ENCODE results near the gene ARHGEF39.
A peak's percentile ranks its signal among the peaks of the same experiment; 100 is the strongest.

ARHGEF39 gene

DNA sequence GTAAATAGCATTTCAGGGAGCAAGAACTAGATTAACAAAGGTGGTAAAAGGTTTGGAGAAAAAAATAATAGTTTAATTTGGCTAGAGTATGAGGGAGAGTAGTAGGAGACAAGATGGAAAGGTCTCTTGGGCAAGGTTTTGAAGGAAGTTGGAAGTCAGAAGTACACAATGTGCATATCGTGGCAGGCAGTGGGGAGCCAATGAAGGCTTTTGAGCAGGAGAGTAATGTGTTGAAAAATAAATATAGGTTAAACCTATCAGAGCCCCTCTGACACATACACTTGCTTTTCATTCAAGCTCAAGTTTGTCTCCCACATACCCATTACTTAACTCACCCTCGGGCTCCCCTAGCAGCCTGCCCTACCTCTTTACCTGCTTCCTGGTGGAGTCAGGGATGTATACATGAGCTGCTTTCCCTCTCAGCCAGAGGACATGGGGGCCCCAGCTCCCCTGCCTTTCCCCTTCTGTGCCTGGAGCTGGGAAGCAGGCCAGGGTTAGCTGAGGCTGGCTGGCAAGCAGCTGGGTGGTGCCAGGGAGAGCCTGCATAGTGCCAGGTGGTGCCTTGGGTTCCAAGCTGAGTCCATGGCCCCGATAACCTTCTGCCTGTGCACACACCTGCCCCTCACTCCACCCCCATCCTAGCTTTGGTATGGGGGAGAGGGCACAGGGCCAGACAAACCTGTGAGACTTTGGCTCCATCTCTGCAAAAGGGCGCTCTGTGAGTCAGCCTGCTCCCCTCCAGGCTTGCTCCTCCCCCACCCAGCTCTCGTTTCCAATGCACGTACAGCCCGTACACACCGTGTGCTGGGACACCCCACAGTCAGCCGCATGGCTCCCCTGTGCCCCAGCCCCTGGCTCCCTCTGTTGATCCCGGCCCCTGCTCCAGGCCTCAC lies 8.4 kb upstream of the ARHGEF39 start, which contains the start of gene CA9:
TSS of gene CA9 (plus strand) at position 797 of the 893 bp plus-strand sequence. CDS start at position 829, 32 bp downstream.
- no peak for DNase-seq

DNA sequence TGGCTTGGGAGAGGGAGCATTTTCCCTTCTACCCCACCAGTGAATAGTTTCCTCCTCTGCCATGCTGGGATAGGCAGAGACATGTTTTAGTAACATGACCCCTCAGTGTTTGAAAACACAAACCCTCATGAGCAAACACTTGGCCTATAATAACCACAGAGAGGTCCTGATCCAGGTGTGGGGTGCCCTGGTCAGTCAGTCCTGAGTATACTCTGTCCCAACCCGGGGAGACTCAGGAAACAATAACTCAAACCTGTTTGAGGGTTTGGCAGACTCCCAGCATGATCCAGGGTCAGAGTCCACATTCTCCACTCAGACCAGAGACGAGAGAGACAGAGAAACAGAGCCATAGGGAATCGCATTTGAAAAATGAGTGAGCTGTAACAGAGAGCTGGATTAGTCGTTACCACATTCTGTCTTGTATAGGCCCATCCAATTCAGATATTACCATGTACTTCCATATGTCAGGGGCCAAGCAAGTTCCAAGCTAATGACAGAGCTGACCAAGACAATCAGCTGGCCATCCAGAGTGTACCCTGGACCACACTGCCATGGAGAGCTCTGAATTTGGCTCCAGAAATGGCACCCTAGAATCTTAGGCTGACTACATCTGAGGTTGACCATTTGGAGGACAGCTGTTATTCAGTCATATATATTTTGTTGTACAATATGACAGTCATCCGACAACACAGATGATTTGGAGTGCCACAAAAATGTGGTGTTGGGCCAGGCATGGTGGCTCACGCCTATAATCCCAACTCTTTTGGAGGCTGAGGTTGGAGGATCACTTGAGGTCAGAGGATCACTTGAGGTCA lies 4.5 kb upstream of the ARHGEF39 start:
- no peak for DNase-seq

GRCh38 chr9:35667939-35668338 lies 2.9 kb upstream of the ARHGEF39 start:
- DNase-seq, result no peak

- no peak for DNase-seq
Measured at GRCh38 chr9:35666549-35666948, 1.6 kb upstream of the ARHGEF39 start.

DNA sequence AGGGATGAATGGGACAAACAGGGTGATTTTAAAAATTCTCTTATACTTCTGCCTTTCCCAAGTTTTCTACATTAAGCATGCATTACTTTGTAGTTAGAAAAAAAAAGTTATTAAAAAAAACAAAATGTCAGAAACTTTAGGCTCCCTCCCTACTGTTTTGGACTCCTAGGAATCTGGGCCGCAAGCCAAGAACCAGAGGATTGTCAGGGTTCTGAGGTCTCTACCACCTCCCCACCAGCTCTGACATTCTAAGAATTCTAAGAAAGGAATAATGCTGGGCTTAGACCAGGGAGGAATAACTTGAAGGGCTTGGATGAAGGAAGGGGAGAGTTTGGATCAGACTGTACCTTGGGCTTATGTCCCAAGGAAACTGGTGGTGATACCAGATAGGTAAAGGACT lies 1.1 kb upstream of the ARHGEF39 start:
- DNase-seq, result no peak

GRCh38 chr9:35665471-35665818 lies 450 bp upstream of the ARHGEF39 start:
- DNase-seq, result no peak

- no peak for DNase-seq
Measured at GRCh38 chr9:35662437-35662836, 2.6 kb downstream of the ARHGEF39 start.

- DNase-seq, result peak; percentile 53
Measured at GRCh38 chr9:35661756-35662350, 3.1 kb downstream of the ARHGEF39 start.

- no peak for DNase-seq
Measured at GRCh38 chr9:35660966-35661415, 4.0 kb downstream of the ARHGEF39 start.

GRCh38 chr9:35659340-35659739 lies 5.7 kb downstream of the ARHGEF39 start:
- DNase-seq, result no peak

- DNase-seq, result peak; percentile 50
Measured at GRCh38 chr9:35658968-35659220, 6.1 kb downstream of the ARHGEF39 start.

- peak; percentile 90 for DNase-seq
Measured at GRCh38 chr9:35658137-35658967, 6.6 kb downstream of the ARHGEF39 start, which contains the start of gene CCDC107. CCDC107 (plus strand) TSS chr9:35658292; CDS start chr9:35658380, 88 bp downstream.

GRCh38 chr9:35657546-35658136 lies 7.4 kb downstream of the ARHGEF39 start, which contains the start of gene RMRP:
RMRP (minus strand) TSS chr9:35658019.
- DNase-seq, result peak; percentile 99

- DNase-seq, result no peak
Measured at GRCh38 chr9:35656831-35657545, 8.0 kb downstream of the ARHGEF39 start.

DNA sequence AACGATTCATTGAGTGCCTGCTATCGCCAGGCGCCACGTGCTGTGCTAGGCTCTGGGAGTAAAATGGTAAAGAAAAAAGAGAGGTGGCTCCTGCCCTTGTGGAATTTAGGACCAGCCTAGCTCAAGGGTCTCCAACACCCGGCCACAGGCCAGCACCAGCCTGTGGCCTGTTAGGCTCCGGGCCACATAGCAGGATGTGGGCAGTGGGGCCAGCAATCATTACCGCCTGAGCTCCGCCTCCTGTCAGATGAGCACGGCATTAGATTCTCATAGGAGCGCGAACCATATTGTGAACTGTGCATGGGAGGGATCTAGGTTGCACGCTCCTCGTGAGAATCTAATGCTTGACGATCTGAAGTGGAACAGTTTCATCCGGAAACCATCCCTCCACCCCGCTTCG lies 8.6 kb downstream of the ARHGEF39 start:
- DNase-seq, result no peak

- DNase-seq, result no peak
Measured at GRCh38 chr9:35653611-35654010, 11.4 kb downstream of the ARHGEF39 start.

DNA sequence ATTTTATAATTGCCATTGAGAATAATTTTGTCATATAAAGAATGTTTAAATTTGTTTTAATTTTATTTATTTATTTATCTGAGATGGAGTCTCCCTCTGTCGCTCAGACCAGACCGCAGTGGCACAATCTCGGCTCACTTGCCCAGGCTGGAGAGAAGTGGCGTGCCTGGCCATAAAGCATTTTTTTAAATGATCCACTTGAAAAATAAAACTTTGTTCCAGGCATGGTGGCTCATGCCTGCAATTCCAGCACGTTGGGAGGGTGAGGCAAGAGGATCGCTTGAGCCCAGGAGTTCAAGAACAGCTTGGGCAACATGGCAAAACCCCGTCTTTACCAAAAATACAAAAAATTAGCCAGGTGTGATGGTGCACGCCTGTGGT lies 12.2 kb downstream of the ARHGEF39 start:
- DNase-seq, result no peak

GRCh38 chr9:35651956-35652828 lies 12.8 kb downstream of the ARHGEF39 start:
- DNase-seq, result peak; percentile 41

DNA sequence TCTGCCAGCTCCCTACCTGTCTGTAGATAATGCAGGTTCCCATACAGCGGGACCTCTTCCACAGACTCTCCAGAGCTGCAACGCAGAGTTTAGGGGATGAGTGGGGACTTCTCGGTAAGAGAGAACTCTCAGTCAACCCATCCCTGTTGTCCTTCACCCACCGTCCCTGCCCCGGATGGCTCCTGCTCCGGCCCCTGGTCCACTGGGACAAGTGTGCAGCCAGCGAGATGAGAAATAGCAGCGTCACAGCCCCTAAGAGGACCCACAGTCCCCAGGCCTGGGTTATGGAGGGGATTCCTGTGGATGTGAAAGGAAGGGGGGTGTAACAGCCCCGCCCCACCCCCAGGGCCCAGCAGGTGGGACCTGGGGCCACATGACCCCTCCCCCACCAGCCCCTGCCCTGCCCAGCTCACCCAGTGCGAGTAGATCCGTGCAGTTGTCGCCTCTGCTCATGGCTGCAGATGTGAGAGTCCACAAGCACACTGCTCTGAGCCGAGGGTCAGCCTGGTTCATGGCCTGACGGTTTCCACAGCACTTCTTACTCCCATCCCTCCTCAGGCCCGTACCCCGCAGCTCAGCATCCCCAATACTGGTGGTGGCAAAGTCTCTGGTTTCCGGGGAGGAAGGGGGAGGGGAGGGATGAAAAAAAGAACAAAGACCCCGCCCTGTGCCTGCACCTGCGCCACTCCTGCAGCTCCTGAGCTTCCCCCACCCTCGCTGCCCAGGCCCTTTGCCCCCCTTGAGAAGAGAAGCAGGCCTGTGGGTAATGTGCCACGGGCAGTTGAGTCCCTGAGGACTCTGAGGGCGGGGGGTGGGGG lies 14.4 kb downstream of the ARHGEF39 start, which contains the start of gene SIT1:
TSS of gene SIT1 (minus strand) at position 591 of the 818 bp plus-strand sequence. CDS start at position 513, 78 bp downstream.
- DNase-seq, result peak; percentile 50

Measured in activated CD4-positive, alpha-beta T cell treated with anti-CD3 and anti-CD28 coated beads, Interleukin-10, Interleukin-2, amounts not matched to agents 100 ng/mL and 50 ng/mL, durations not matched to agents 16 hours and 8 hours (primary cell).